ENCODE measurements around the gene RTN4R. TPM values are rescaled to one million over a fixed set of nuclear protein-coding genes. Genes with fewer than 3 reads are reported as not detected.

Gene RTN4R
- total RNA-seq, 2 donors from 2014 or later, result 1.4 to 1.5 TPM

DNA sequence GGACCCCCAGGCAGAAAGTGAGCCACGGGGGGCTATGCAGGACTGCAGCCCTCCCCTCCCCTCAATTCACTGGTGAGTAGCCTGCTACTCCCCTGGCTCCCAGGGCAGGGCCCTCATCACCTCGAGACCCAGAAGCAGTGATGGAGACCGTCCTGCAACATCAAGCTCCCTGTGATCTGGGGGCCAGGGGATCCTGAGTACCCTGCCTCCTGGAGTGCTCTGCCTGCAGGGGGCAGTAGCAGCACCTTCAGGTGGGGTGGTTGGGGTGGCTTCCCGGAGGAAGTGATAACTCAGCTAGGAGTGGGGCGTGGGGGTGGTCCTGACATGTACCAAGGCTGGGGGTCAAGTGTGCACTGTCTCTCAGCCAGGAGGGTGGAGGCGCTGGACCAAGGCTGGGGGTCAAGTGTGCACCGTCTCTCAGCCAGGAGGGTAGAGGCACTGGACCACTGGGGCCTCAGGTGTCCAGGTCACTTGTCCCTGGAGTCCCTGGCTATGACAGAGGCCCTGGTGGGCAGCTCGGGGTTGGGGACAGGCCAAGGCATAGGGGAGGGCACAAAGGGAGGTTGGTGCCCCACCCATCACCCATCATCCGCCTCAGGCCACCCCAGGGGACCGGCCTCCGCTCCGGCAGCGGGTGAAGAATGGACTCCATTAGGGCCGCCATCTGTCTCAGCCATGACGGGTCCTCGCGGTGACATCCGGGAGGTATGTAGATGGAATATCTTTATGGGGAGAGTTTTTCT lies 9.4 kb downstream of the RTN4R start:
- DNase-seq (peak; percentile 29 to 41), ATAC-seq (replicated peaks in 1 of 2) (no peak)
- Mint-ChIP-seq H3K36me3 (ENCODE audit: insufficient read depth in 2 of 2) (no peaks in the 10 kb centered on the region), H3K27ac (no peak overlapping the region), H3K4me1 (ENCODE audit: low read depth) (peaks cover 9% of the 10 kb centered on the region), H3K27me3 (ENCODE audit: low read depth) (no peaks in the 10 kb centered on the region), H3K9me3 (no peaks in the 10 kb centered on the region), H3K4me3 (no peak overlapping the region)

DNA sequence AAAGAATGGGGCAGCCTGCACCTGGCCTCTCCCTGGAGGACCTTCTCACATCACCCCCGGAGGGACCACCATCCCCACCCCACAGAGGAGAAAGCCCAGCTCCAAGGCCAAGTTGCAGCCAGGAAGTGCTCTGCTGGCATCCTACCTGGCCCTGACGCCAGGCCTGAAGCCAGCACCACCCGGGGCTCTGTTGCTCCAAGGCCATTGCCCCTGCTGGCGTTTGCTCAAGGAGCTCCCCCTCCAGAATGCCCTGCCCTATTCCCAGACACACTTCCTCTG lies 10.2 kb downstream of the RTN4R start:
- no peak overlapping the region for H3K27ac Mint-ChIP-seq
- peaks cover 9% of the 10 kb centered on the region for H3K4me1 Mint-ChIP-seq (ENCODE audit: low read depth)
- no peaks in the 10 kb centered on the region for H3K27me3 Mint-ChIP-seq (ENCODE audit: low read depth)
- H3K9me3 Mint-ChIP-seq, result no peaks in the 10 kb centered on the region
- no peak overlapping the region for H3K4me3 Mint-ChIP-seq
- DNase-seq (no peak), ATAC-seq (replicated peaks in 1 of 2) (no peak)
- no peaks in the 10 kb centered on the region for H3K36me3 Mint-ChIP-seq (ENCODE audit: insufficient read depth in 2 of 2)

DNA sequence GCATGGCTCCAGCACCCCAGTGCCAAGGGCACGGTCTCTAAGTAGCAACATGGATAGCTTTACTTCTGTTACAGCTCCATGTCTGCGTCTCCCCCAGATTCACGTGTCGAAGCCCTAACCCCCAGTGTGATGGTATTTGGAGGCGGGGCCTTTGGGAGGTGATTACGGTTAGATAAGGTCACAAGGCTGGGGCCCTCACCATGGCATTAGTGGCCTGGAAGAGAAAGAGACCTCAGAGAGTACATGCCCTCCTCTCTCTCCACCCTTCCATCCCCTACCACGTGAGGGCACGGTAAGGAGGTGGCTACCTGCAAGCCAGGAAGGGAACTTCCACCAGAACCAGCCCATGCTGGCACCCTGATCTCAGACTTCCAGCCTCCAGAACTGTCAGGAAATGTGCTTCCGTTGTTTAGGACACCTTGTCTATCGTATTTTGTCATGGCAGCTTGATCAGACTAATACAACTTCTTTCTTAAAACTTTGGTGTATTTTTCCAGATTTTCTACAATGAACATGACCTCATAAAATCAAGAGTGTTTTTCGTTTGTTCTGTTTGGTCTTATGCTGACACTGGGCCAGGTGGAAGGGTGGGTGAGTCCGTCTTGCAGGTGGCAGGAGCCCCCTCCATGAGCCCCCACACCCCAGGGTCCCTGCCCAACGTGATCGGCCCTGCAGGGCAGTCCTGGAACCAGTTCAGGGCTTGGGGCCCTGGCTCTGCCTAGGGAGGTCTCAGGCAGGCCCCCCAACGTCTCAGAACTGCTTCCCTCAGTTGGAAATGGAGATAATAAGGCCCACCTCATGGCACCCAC lies 10.7 kb downstream of the RTN4R start:
- Mint-ChIP-seq H3K27me3 (ENCODE audit: low read depth) (no peaks in the 10 kb centered on the region), H3K27ac (no peak overlapping the region), H3K36me3 (ENCODE audit: insufficient read depth in 2 of 2) (no peaks in the 10 kb centered on the region), H3K9me3 (no peaks in the 10 kb centered on the region), H3K4me1 (ENCODE audit: low read depth) (peaks cover 9% of the 10 kb centered on the region), H3K4me3 (no peak overlapping the region)
- no peak for DNase-seq
- no peak for ATAC-seq (replicated peaks in 1 of 2)

DNA sequence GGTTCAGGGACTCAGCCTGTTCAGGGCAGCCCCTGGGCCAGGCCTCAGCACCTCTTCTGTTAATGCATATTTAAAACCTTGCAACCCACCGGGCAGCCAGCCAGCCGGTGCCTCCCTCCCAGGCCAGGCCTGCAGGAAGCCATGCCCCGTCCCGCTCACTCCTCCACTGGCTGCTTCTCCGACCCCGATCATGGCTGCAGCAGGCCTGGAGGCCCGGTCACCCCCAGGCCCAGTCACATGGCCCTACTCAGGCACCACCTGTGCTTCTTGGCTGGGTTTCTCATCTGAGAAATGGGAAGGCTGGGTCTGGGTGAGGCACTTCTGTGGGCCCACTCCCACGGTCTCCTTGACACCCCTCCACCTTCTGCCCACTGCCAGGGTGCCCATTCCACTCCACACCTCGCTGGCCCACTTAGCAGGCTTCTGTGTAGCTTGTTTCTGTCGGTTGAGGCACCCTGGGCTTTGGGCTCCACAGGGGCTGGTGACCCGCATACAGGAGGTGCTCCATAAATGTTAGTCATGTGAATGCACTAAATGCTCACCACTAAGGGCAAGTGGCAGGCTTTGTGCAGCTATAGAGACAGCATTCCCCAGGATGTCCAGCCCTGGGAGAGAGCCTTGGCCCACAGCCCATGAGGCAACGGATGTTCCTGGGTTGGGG lies 11.4 kb downstream of the RTN4R start:
- Mint-ChIP-seq H3K36me3 (ENCODE audit: insufficient read depth in 2 of 2) (no peaks in the 10 kb centered on the region), H3K4me3 (no peak overlapping the region)

DNA sequence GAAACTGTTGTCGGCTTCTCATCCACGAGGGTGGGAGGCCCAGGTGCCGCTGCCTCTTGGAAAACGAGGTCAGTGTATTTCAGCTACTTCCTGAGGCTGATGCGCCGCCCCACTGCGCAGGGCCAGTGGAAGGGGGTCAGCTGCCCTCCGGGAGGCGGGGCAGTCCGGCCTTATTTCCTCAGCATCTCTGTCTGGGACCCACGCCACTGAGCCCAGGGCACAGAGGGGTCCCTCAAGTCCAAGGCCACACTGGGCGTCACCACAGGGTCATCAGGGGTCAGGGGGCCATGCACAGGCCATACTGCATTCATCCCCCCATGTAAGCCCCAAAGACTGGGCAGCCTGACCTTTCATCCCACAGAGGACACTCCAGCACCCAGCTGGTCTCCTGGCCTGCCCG lies 12.1 kb downstream of the RTN4R start:
- Mint-ChIP-seq H3K27me3 (ENCODE audit: low read depth) (no peaks in the 10 kb centered on the region), H3K9me3 (no peaks in the 10 kb centered on the region), H3K4me1 (ENCODE audit: low read depth) (peaks cover 9% of the 10 kb centered on the region), H3K36me3 (ENCODE audit: insufficient read depth in 2 of 2) (no peaks in the 10 kb centered on the region), H3K27ac (no peak overlapping the region), H3K4me3 (no peak overlapping the region)
- ATAC-seq (replicated peaks in 1 of 2) (no peak), DNase-seq (no peak)

More for the DNA sequence above, 11.4 kb downstream of the RTN4R start:
- Mint-ChIP-seq H3K27ac (no peak overlapping the region), H3K4me1 (ENCODE audit: low read depth) (peaks cover 9% of the 10 kb centered on the region), H3K9me3 (no peaks in the 10 kb centered on the region), H3K27me3 (ENCODE audit: low read depth) (no peaks in the 10 kb centered on the region)
- no peak for DNase-seq
- no peak for ATAC-seq (replicated peaks in 1 of 2)

DNA sequence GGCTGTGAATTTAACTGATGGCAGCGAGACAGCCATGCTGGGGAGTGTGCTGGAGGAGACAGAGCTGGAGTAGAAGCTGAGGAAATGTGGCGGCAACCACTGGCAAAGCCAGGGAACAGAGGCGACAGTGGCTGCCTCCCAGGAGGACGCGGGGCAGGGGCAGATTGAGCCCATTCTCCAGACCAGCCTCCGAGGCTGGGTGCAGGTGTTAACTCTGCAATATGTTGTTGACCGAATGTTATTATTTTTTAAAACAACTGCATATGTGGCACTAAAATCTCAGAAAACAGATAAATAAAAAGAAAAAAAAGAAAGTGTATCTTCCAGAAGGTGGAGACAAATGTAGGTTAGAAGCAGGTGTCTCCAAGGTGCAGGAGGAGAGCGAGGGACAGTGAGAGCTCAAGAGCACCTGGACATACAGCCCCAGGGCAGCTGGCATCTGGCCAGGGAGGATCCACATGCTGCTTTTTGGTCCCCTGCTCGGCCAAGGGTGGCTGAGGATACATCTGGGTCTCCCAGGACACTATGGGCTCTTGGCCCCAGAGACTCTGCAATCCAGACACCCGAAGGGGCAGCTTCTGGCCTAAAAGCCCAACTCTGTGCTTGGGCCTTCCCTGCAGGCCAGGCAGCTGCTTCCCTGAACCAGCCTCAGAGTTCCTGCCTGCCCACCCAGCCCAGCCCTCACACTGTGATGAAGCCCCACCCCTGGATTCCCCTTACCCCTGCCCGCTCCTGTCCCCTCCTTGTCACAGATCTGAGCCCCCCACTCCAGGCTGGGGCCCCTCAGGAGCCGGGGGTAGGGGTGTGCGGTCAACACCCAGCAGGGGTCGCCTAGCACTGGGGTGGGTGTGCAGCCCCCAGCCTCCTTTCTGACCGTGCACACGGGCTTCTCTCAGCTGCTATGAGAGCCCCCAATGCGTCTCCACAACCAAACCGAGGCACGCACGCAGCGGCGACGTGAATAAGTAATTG lies 12.9 kb downstream of the RTN4R start:
- H3K4me1 Mint-ChIP-seq (ENCODE audit: low read depth), result peaks cover 9% of the 10 kb centered on the region
- no peak overlapping the region for H3K27ac Mint-ChIP-seq
- ATAC-seq (replicated peaks in 1 of 2) (no peak), DNase-seq (no peak)
- H3K9me3 Mint-ChIP-seq, result peaks cover 0 to 1% of the 10 kb centered on the region in 2 donors
- no peaks in the 10 kb centered on the region for H3K36me3 Mint-ChIP-seq (ENCODE audit: insufficient read depth in 2 of 2)
- no peak overlapping the region for H3K4me3 Mint-ChIP-seq
- no peaks in the 10 kb centered on the region for H3K27me3 Mint-ChIP-seq (ENCODE audit: low read depth)

DNA sequence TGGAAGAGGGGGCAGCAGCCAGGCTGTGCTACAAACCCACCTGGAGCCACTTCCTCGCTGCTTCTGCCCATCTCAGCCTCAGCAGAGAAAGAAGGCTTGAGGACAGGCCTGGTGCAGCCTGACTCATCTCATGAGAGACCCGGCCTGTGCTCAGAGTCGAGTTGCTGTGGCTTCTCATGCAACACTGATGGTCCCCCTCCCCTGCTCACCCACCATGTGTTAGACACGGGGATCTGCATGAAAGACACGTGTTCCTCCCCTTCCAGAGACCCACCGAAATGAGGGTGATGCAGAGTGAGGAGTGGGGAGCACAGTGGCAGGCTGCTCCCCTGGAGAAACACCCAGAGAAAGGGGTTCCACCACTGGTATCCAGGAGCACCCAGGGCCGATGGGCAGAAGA lies 15.0 kb downstream of the RTN4R start:
- DNase-seq (no peak), ATAC-seq (replicated peaks in 1 of 2) (no peak)
- Mint-ChIP-seq H3K4me3 (no peak overlapping the region), H3K27ac (no peak overlapping the region), H3K4me1 (ENCODE audit: low read depth) (peaks cover 9% of the 10 kb centered on the region), H3K36me3 (ENCODE audit: insufficient read depth in 2 of 2) (no peaks in the 10 kb centered on the region), H3K27me3 (ENCODE audit: low read depth) (no peaks in the 10 kb centered on the region), H3K9me3 (peaks cover 0 to 1% of the 10 kb centered on the region in 2 donors)

DNA sequence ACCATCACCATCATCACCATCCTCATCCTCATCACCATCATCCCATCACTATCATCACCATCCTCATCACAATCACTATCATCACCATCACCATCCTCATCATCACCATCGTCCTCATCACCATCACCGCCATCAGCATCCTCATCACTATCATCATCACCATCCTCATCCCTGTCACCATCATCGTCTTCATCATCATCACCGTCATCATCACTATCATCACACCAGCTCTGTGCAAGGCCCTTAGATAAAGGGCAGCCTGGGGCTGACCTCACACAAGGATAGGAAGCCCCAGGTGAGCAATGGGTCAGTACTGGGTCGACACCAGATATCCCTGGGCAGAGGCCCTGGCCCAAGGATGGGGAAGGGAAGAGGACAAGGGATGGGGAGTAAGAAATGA lies 16.1 kb downstream of the RTN4R start:
- Mint-ChIP-seq H3K4me1 (ENCODE audit: low read depth) (peaks cover 9% of the 10 kb centered on the region), H3K9me3 (peaks cover 0 to 1% of the 10 kb centered on the region in 2 donors), H3K27me3 (ENCODE audit: low read depth) (no peaks in the 10 kb centered on the region), H3K36me3 (ENCODE audit: insufficient read depth in 2 of 2) (no peaks in the 10 kb centered on the region), H3K27ac (no peak overlapping the region), H3K4me3 (no peak overlapping the region)
- ATAC-seq (replicated peaks in 1 of 2) (no peak), DNase-seq (no peak)

DNA sequence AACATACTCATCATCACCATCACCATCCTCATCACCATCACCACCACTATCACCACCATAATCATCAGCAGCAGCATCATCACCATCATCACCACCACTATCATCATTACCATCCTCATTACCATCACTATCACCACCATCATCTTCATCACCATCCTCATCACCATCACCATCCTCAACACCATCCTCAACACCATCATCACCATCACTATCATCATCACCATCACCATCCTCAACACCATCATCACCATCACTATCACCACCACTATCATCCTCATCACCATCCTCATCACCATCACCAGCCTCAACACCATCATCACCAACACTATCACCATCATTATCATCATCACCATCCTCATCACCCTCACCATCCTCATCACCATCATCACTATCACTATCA lies 16.6 kb downstream of the RTN4R start:
- Mint-ChIP-seq H3K36me3 (ENCODE audit: insufficient read depth in 2 of 2) (no peaks in the 10 kb centered on the region), H3K9me3 (peaks cover 0 to 1% of the 10 kb centered on the region in 2 donors), H3K4me1 (ENCODE audit: low read depth) (peaks cover 9% of the 10 kb centered on the region), H3K4me3 (no peak overlapping the region), H3K27me3 (ENCODE audit: low read depth) (no peaks in the 10 kb centered on the region), H3K27ac (no peak overlapping the region)
- ATAC-seq (replicated peaks in 1 of 2) (no peak), DNase-seq (no peak)

DNA sequence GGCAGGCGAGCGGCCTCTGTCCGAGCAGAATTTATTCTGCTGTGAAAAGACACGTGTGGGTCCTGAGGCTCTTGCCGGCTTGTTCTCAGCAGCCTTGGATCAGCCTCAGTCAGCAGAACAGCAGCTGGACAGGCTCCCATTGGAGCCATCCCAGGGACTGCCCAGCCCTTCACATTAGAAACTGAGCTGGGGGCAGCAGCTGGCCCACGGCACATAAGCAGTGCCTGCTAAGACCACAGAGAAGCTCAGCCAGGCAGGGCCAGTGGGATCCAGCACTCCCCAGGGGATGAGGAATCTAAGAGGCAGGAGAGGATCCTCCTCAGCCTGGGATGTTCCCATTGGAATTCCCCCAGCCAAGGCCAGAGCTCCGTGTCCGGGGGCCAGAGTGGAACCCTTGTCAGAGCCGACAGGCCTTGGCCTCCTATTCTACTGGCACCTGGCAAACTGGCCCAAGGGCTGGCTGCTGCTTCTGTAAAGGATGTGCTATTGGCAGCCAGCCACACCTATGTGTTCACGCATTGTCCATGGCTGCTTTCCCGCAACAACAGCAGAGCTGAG lies 18.2 kb downstream of the RTN4R start:
- H3K27me3 Mint-ChIP-seq (ENCODE audit: low read depth), result no peaks in the 10 kb centered on the region
- H3K27ac Mint-ChIP-seq, result no peak overlapping the region
- no peak for DNase-seq
- ATAC-seq (replicated peaks in 1 of 2), result no peak
- H3K9me3 Mint-ChIP-seq, result peaks cover 0 to 1% of the 10 kb centered on the region in 2 donors
- peaks cover 18% of the 10 kb centered on the region for H3K4me1 Mint-ChIP-seq (ENCODE audit: low read depth)
- no peak overlapping the region for H3K4me3 Mint-ChIP-seq
- no peaks in the 10 kb centered on the region for H3K36me3 Mint-ChIP-seq (ENCODE audit: insufficient read depth in 2 of 2)

DNA sequence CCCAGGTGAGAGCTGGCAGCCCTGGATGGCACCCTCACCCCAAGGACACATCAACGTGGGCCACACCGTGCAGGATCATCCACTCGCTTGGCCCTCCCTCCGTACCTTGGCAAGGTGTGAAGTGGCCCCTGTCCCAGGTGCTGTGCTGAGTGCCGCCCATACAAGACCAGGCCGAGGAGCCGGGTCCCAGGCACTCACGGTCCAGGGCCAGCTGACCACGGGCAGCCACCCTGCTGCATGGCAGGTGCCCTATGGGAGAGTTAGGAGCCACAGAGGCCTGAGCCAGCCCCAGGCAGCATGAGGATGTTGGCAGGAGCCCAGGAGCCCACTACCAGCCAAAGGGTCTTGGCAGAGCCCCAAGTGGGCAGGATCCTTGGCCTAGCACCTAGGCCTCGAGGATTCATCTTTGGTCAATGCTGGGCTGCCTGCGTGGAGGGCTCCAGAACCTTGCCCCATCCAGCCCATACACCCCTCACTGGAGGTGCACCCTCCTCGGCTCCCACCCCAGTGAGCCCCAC lies 19.6 kb downstream of the RTN4R start:
- H3K36me3 Mint-ChIP-seq (ENCODE audit: insufficient read depth in 2 of 2), result no peaks in the 10 kb centered on the region
- no peak overlapping the region for H3K27ac Mint-ChIP-seq
- no peak overlapping the region for H3K4me3 Mint-ChIP-seq
- H3K4me1 Mint-ChIP-seq (ENCODE audit: low read depth), result peaks cover 23% of the 10 kb centered on the region
- peaks cover 0 to 1% of the 10 kb centered on the region in 2 donors for H3K9me3 Mint-ChIP-seq
- no peak for ATAC-seq (replicated peaks in 1 of 2)
- no peak for DNase-seq
- H3K27me3 Mint-ChIP-seq (ENCODE audit: low read depth), result no peaks in the 10 kb centered on the region

DNA sequence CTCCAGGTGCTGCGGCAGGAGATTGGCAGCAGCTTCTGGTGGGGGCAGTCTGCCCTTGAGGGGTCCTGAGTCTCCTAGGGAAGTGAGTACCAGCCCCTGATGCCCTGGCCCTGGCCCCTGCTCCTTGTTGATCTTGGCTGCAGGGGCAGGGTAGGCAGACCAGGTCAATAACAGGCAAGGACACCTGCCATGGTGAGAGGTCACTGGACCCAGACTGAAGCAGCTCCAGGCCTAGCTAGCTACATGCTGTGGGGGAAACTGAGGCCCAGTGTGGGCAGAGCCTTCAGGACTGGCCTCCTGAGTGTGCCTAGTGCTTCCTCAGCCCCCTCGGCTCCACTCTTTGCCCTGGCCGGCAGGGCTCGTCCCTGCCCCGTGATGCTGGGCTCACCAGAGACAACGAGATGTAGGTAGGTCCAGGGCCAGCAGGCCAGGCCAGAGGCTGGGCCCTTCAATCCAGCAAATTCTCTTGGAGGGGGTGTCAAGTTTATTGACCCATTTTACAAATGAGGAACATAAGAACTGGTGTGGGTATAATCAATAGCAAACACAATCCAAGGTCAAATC lies 20.4 kb downstream of the RTN4R start:
- peaks cover 31% of the 10 kb centered on the region for H3K4me1 Mint-ChIP-seq (ENCODE audit: low read depth)
- H3K27me3 Mint-ChIP-seq (ENCODE audit: low read depth), result no peaks in the 10 kb centered on the region
- no peak for DNase-seq
- ATAC-seq (replicated peaks in 1 of 2), result no peak
- peaks cover 0 to 1% of the 10 kb centered on the region in 2 donors for H3K9me3 Mint-ChIP-seq
- H3K27ac Mint-ChIP-seq, result no peak overlapping the region
- H3K4me3 Mint-ChIP-seq, result no peak overlapping the region
- no peaks in the 10 kb centered on the region for H3K36me3 Mint-ChIP-seq (ENCODE audit: insufficient read depth in 2 of 2)
